K562 (cell line): ENCODE measurements around the gene HRAS. TPM values are rescaled to one million over a fixed set of nuclear protein-coding genes. Genes with fewer than 3 reads are reported as not detected.

Source experiments
- ATF3 ChIP-seq, 2 experiments: fragments of 450-650 bp in 1 of 2; sonication (generic) in 1 of 2; formaldehyde crosslinking in 1 of 2; IDR thresholded peaks in 1 of 2; conservative IDR thresholded peaks in 1 of 2; 2 replicates each; pipeline versions ENCODE4 v1.6.1 to v1.8.1; 2016 to 2023; ENCODE audit warnings: mild to moderate bottlenecking in 2 of 2, moderate library complexity in 2 of 2, inconsistent platforms in 1 of 2, missing genetic modification reagents in 1 of 2
- ATF7 ChIP-seq: fragments of 450-650 bp; IDR thresholded peaks from 2 replicates; pipeline ENCODE4 v1.7.1; 2014; ENCODE audit warnings: mild to moderate bottlenecking, moderate library complexity
- BRF1 ChIP-seq: IDR thresholded peaks from 3 replicates; pipeline ENCODE4 v1.6.1; 2011; ENCODE audit warnings: borderline replicate concordance, mild to moderate bottlenecking; ENCODE audit not compliant: insufficient read length; ENCODE audit errors: extremely low read depth
- CBFB ChIP-seq: sonication (generic); formaldehyde crosslinking; IDR thresholded peaks from 2 replicates; pipeline ENCODE4 v1.4.0; 2020; ENCODE audit warnings: mild to moderate bottlenecking, missing genetic modification reagents
- CLOCK ChIP-seq: fragments of 250-450 bp; sonication (Bioruptor Pico); IDR thresholded peaks from 2 replicates; pipeline ENCODE4 v1.4.0; 2020; ENCODE audit warnings: mild to moderate bottlenecking, moderate library complexity, borderline replicate concordance
- EGR1 ChIP-seq: fragments of 450-650 bp; conservative IDR thresholded peaks from 2 replicates; pipeline ENCODE4 v1.6.1; 2017; ENCODE audit warnings: mild to moderate bottlenecking
- EP400 ChIP-seq: fragments of 450-650 bp; IDR thresholded peaks from 2 replicates; pipeline ENCODE4 v1.6.1; 2017; ENCODE audit warnings: antibody characterized with exemption, mild to moderate bottlenecking, moderate library complexity
- GATAD2A ChIP-seq: fragments of 450-650 bp; IDR thresholded peaks from 2 replicates; pipeline ENCODE4 v1.6.1; 2017
- GATAD2B ChIP-seq: fragments of 450-650 bp; IDR thresholded peaks from 2 replicates; pipeline ENCODE4 v1.6.1; 2017; ENCODE audit warnings: mild to moderate bottlenecking, borderline replicate concordance
- HES1 ChIP-seq: fragments of 450-650 bp; IDR thresholded peaks from 2 replicates; pipeline ENCODE4 v1.6.1; 2016; ENCODE audit warnings: low read depth, mild to moderate bottlenecking, moderate library complexity
- KDM4B ChIP-seq, 2 experiments: fragments of 450-650 bp in 1 of 2; sonication (generic) in 1 of 2; IDR thresholded peaks; 2 replicates each; pipeline ENCODE4 v1.6.1; 2016 to 2017; ENCODE audit warnings: borderline replicate concordance in 2 of 2, antibody characterized with exemption in 1 of 2, low read depth in 1 of 2, mild to moderate bottlenecking in 1 of 2
- NRF1 ChIP-seq, 2 experiments: fragments of 450-650 bp; IDR thresholded peaks in 1 of 2; conservative IDR thresholded peaks in 1 of 2; 2 replicates each; pipeline ENCODE4 v1.6.1; 2014; ENCODE audit warnings: mild to moderate bottlenecking in 2 of 2
- PHF20 ChIP-seq: fragments of 450-650 bp; IDR thresholded peaks from 2 replicates; pipeline ENCODE4 v1.6.1; 2018; ENCODE audit not compliant: partially characterized antibody
- RAD51 ChIP-seq: fragments of 450-650 bp; IDR thresholded peaks from 2 replicates; pipeline ENCODE4 v1.7.1; 2016; ENCODE audit warnings: low read depth, mild to moderate bottlenecking, borderline replicate concordance
- RFX1 ChIP-seq: fragments of 450-650 bp; IDR thresholded peaks from 2 replicates; pipeline ENCODE4 v1.6.1; 2016; ENCODE audit warnings: mild to moderate bottlenecking, moderate library complexity
- polyA plus RNA-seq, 8 experiments: library from polyadenylated mRNA; depleted of rRNA in 4 of 8; stranded (reverse) in 5 of 8; unstranded in 3 of 8; fragments of >200 nt; fragmentation: Nextera tagmentation in 2 of 8; fragmentation: Illumina TruSeq in 1 of 8; extraction: Ambion mirVana in 2 of 8; extraction: Trizol in 1 of 8; gene quantifications; 2 replicates each; pipeline versions ENCODE4 v1.2.1 to v1.2.3, GENCODE V29; 2011 to 2014; ENCODE audit warnings: inconsistent platforms in 1 of 8, missing spikeins in 1 of 8
- total RNA-seq, 7 experiments: library from RNA; depleted of rRNA in 6 of 7; stranded (reverse); fragments of >200 nt in 6 of 7; fragmentation: Illumina TruSeq in 2 of 7; extraction: Trizol in 2 of 7; gene quantifications; 2 replicates each; pipeline versions ENCODE4 v1.2.1 to v1.2.3, GENCODE V29; 2011 to 2021; ENCODE audit warnings: low replicate concordance in 1 of 7
- TF ChIP-seq, protein P1 (sequence below): sonication (generic); formaldehyde crosslinking; IDR thresholded peaks from 2 replicates; pipeline ENCODE4 v1.8.0; 2022; ENCODE audit warnings: mild to moderate bottlenecking, missing genetic modification reagents
- TF ChIP-seq, protein P2 (sequence below): fragments of 200-800 bp; sonication (Bioruptor generic); IDR thresholded peaks from 2 replicates; pipeline ENCODE4 v1.6.1; 2017; ENCODE audit warnings: missing genetic modification characterization, missing compliant biosample characterization

The HRAS gene
- total and polyA plus RNA-seq, 9 of the 15 experiments (the other 6 are each of a cell fraction or from before 2014, with no cell fraction given): 2.8 to 73.5 (median 29.6) TPM

DNA sequence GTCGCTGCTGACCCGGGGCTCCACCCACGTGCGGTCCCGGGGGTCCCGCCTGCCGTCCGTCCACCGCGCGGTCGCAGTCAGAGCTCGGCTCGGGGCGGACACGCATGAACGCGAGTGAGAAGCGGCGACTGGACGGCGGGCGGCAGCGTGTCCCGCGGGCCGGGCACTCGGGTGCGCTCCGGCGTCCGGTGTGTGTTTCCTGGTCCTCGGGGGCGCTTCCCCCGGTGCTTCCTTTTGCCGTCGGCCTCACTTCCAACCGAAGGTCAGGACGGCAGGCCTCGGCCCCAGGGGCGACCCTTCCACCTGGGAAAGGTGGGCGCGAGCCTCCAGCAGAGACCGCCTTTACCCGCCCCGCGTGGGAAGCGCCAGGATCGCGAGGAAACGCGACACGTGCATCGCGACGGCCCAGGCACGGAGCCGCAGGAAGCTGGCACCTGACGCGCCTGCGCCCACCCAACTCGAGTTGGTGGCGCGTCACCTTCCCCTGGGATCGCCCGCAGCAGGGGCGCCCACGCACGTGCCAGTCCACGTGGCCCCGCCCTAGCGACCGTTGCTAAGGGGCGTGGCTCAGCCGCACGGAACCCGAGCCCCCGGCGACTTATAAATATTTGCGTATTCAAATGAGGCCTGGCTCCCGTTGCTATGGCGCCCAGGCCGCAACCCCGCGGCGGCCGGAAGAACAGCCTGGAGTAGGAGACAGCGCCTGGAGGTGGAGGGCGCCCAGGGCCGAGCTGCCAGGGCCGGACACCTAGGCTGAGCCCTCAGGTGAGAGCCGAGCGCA is 1.7 kb upstream of the HRAS start, which contains the start of gene LRRC56 (continued):
- TF ChIP-seq, protein P1, sequence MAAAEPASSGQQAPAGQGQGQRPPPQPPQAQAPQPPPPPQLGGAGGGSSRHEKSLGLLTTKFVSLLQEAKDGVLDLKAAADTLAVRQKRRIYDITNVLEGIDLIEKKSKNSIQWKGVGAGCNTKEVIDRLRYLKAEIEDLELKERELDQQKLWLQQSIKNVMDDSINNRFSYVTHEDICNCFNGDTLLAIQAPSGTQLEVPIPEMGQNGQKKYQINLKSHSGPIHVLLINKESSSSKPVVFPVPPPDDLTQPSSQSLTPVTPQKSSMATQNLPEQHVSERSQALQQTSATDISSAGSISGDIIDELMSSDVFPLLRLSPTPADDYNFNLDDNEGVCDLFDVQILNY: no peak
- TF ChIP-seq EP400 (peak; percentile 58; the same call in 1 of the 2 replicates), CBFB (CRISPR knock-in tag) (peak; percentile 74; the same call in 1 of the 2 replicates), NRF1 (conservative IDR thresholded peaks at IDR 0.05 in 1 of 2, IDR thresholded peaks at IDR 0.05 in 1 of 2) (peak; percentile 45 to 64; a peak in 3 of 4 replicates), HES1 (no peak), CLOCK (CRISPR knock-in tag) (peak; percentile 92), PHF20 (no peak), ATF3 (IDR thresholded peaks at IDR 0.05) (peak; percentile 35; the same call in 1 of the 2 replicates), ATF3 (CRISPR knock-in tag; conservative IDR thresholded peaks at IDR 0.05) (no peak), GATAD2A (peak; percentile 75; the same call in 1 of the 2 replicates), BRF1 (no peak), ATF7 (peak; percentile 46; the same call in 1 of the 2 replicates), RAD51 (peak; percentile 72; the same call in 1 of the 2 replicates), RFX1 (peak; percentile 99), GATAD2B (peak; percentile 84), KDM4B (IDR thresholded peaks at IDR 0.05; ENCODE audit: borderline replicate concordance in 2 of 2, low read depth in 1 of 2) (peak in 1 of 2 experiments; percentile 65; a peak in 1 of 4 replicates), EGR1 (peak; percentile 94)
- TF ChIP-seq, protein P2, sequence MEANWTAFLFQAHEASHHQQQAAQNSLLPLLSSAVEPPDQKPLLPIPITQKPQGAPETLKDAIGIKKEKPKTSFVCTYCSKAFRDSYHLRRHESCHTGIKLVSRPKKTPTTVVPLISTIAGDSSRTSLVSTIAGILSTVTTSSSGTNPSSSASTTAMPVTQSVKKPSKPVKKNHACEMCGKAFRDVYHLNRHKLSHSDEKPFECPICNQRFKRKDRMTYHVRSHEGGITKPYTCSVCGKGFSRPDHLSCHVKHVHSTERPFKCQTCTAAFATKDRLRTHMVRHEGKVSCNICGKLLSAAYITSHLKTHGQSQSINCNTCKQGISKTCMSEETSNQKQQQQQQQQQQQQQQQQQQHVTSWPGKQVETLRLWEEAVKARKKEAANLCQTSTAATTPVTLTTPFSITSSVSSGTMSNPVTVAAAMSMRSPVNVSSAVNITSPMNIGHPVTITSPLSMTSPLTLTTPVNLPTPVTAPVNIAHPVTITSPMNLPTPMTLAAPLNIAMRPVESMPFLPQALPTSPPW (CRISPR knock-in tag): peak; percentile 55; the same call in 1 of the 2 replicates
